ENCODE measurements around the gene RPL9. TPM values are rescaled to one million over a fixed set of nuclear protein-coding genes. Genes with fewer than 3 reads are reported as not detected.

RPL9 gene
- total and polyA plus RNA-seq, 2 of the 13 experiments (the other 11 are each of a cell fraction or from before 2014, with no cell fraction given), result 993 to 2,148 TPM

DNA sequence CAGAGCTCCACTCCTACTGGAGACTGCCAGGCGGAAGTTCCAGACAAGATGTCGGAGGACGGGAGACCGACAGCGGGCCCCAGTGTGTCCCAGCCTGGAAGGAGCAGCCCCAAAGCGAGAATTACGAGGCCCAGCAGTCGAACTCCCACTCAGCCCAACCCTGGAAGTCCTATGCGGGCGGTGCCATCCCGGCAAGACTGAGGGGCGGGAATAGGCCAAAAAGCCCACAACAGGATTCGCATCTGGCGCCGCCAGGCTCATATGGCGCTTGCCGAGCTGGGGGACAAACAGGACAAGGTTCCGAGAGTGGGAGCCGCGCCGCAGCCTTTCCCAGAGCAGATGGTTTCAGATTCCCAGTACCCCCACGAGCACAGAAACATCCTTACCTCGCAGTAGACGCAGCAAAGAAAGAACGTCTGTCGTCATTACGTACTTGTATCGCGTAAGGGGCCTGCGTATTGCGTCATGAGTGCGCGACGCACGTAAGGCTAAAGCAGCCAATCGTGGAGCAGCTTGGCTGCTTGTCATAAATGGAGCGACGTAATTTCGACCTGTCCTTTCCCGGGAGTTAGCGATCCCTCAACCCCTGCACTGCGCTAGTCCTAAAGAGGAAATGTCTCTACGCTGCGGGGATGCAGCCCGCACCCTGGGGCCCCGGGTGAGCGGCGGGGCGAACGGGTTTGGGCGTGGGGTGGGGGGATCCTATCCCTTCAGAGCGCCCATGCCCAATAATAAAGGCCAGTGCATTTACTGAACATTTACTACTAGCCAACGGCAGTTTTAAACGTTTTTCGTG is at the start of gene RPL9, which contains the start of gene LIAS (continued):
- TF ChIP-seq, protein P1, sequence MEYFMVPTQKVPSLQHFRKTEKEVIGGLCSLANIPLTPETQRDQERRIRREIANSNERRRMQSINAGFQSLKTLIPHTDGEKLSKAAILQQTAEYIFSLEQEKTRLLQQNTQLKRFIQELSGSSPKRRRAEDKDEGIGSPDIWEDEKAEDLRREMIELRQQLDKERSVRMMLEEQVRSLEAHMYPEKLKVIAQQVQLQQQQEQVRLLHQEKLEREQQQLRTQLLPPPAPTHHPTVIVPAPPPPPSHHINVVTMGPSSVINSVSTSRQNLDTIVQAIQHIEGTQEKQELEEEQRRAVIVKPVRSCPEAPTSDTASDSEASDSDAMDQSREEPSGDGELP (IDR thresholded peaks at IDR 0.05; ENCODE audit: borderline replicate concordance, low read depth), result no peak
- TF ChIP-seq ARNTL (CRISPR knock-in tag; IDR thresholded peaks at IDR 0.05) (0 out of 2 replicates have a peak, but pooled peaks have one; percentile 62), CAMTA2 (CRISPR knock-in tag; IDR thresholded peaks at IDR 0.05; ENCODE audit: borderline replicate concordance) (no peak), ATRX (CRISPR knock-in tag; IDR thresholded peaks at IDR 0.05; ENCODE audit: borderline replicate concordance) (no peak), ZNF761 (CRISPR knock-in tag; conservative IDR thresholded peaks at IDR 0.05) (0 out of 2 replicates have a peak, but pooled peaks have one; percentile 84), SNAPC2 (CRISPR knock-in tag; IDR thresholded peaks at IDR 0.05) (no peak; the same call in 1 of the 2 replicates), ZSCAN31 (CRISPR knock-in tag; IDR thresholded peaks at IDR 0.05; ENCODE audit: low read depth) (peak; percentile 93), ZNF317 (CRISPR knock-in tag; IDR thresholded peaks at IDR 0.05) (peak; percentile 63), KLF9 (CRISPR knock-in tag; IDR thresholded peaks at IDR 0.05; ENCODE audit: low read depth) (no peak), NFYB (CRISPR knock-in tag; IDR thresholded peaks at IDR 0.05) (peak; percentile 93), ZNF839 (CRISPR knock-in tag; IDR thresholded peaks at IDR 0.05; ENCODE audit: borderline replicate concordance) (no peak), ZNF143 (CRISPR knock-in tag; IDR thresholded peaks at IDR 0.05) (no peak; the same call in 1 of the 2 replicates), POLR2G (IDR thresholded peaks at IDR 0.05; ENCODE audit: low read depth, low read length) (peak; percentile 98), REXO4 (CRISPR knock-in tag; IDR thresholded peaks at IDR 0.05; ENCODE audit: borderline replicate concordance) (no peak), SOX5 (CRISPR knock-in tag; IDR thresholded peaks at IDR 0.05; ENCODE audit: borderline replicate concordance) (peak; percentile 37; the same call in 1 of the 2 replicates), ZMYM4 (CRISPR knock-in tag; IDR thresholded peaks at IDR 0.05) (peak; percentile 98), ZNF672 (CRISPR knock-in tag; IDR thresholded peaks at IDR 0.05) (no peak), ZNF547 (CRISPR knock-in tag; IDR thresholded peaks at IDR 0.05) (no peak), ZNF138 (CRISPR knock-in tag; IDR thresholded peaks at IDR 0.05; ENCODE audit: low read depth) (peak; percentile 84; the same call in 1 of the 2 replicates), GLI4 (CRISPR knock-in tag; IDR thresholded peaks at IDR 0.05; ENCODE audit: borderline replicate concordance) (no peak), POLR2AphosphoS5 (IDR thresholded peaks at IDR 0.05; ENCODE audit: low read depth, low read length) (peak; percentile 98), SMAD1 (CRISPR knock-in tag; IDR thresholded peaks at IDR 0.05; ENCODE audit: borderline replicate concordance, low read depth) (peak; percentile 58; the same call in 1 of the 2 replicates)
- TF ChIP-seq, protein P2, sequence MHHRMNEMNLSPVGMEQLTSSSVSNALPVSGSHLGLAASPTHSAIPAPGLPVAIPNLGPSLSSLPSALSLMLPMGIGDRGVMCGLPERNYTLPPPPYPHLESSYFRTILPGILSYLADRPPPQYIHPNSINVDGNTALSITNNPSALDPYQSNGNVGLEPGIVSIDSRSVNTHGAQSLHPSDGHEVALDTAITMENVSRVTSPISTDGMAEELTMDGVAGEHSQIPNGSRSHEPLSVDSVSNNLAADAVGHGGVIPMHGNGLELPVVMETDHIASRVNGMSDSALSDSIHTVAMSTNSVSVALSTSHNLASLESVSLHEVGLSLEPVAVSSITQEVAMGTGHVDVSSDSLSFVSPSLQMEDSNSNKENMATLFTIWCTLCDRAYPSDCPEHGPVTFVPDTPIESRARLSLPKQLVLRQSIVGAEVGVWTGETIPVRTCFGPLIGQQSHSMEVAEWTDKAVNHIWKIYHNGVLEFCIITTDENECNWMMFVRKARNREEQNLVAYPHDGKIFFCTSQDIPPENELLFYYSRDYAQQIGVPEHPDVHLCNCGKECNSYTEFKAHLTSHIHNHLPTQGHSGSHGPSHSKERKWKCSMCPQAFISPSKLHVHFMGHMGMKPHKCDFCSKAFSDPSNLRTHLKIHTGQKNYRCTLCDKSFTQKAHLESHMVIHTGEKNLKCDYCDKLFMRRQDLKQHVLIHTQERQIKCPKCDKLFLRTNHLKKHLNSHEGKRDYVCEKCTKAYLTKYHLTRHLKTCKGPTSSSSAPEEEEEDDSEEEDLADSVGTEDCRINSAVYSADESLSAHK (CRISPR knock-in tag; IDR thresholded peaks at IDR 0.05; ENCODE audit: borderline replicate concordance), result peak; percentile 53; the same call in 1 of the 2 replicates
- TF ChIP-seq, protein P3, sequence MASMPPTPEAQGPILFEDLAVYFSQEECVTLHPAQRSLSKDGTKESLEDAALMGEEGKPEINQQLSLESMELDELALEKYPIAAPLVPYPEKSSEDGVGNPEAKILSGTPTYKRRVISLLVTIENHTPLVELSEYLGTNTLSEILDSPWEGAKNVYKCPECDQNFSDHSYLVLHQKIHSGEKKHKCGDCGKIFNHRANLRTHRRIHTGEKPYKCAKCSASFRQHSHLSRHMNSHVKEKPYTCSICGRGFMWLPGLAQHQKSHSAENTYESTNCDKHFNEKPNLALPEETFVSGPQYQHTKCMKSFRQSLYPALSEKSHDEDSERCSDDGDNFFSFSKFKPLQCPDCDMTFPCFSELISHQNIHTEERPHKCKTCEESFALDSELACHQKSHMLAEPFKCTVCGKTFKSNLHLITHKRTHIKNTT (CRISPR knock-in tag; IDR thresholded peaks at IDR 0.05), result no peak
- TF ChIP-seq, protein P4, sequence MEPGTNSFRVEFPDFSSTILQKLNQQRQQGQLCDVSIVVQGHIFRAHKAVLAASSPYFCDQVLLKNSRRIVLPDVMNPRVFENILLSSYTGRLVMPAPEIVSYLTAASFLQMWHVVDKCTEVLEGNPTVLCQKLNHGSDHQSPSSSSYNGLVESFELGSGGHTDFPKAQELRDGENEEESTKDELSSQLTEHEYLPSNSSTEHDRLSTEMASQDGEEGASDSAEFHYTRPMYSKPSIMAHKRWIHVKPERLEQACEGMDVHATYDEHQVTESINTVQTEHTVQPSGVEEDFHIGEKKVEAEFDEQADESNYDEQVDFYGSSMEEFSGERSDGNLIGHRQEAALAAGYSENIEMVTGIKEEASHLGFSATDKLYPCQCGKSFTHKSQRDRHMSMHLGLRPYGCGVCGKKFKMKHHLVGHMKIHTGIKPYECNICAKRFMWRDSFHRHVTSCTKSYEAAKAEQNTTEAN (CRISPR knock-in tag; conservative IDR thresholded peaks at IDR 0.05), result peak; percentile 52; the same call in 1 of the 2 replicates

Data from HepG2 (cell line).